Calu3 (cell line): ENCODE data around the gene CACNA1D. TPM values are rescaled to one million over a fixed set of nuclear protein-coding genes. Genes with fewer than 3 reads are reported as not detected.
A peak's percentile ranks its signal among the peaks of the same experiment; 100 is the strongest.
"Not testable (repeated sequence)": the region's sequence is repeated elsewhere in the genome, so short reads cannot be mapped to it uniquely, and the experiment has no call there.

Experiments used
- BruUV-seq: library from RNA; stranded (reverse); fragments of 400-500 nt; replicated peaks from 2 replicates; lab custom pipeline; 2021; lab: Mats Ljungman, UMichigan
- CTCF ChIA-PET: fragments of 300-600 bp; sonication (Branson Sonifier 250); formaldehyde crosslinking; loops from one replicate; lab custom pipeline; 2022; ENCODE audit warnings: antibody characterized with exemption; lab: Charles Lee
- DNase-seq: peaks from one replicate; pipeline ENCODE4 v3.0.0; 2022
- H3K27ac Mint-ChIP-seq: one replicate; pipeline ENCODE4 v1.8.0; 2022; ENCODE audit warnings: mixed read lengths; ENCODE audit not compliant: unreplicated experiment
- H3K27me3 Mint-ChIP-seq: one replicate; pipeline ENCODE4 v1.8.0; 2022; ENCODE audit warnings: mixed read lengths; ENCODE audit not compliant: unreplicated experiment
- H3K36me3 Mint-ChIP-seq: one replicate; pipeline ENCODE4 v1.8.0; 2022; ENCODE audit warnings: mild to moderate bottlenecking, moderate library complexity, mixed read lengths; ENCODE audit not compliant: insufficient read depth, unreplicated experiment
- H3K4me1 Mint-ChIP-seq: one replicate; pipeline ENCODE4 v1.8.0; 2022; ENCODE audit warnings: mild to moderate bottlenecking, low read depth, mixed read lengths; ENCODE audit not compliant: unreplicated experiment
- H3K4me3 Mint-ChIP-seq: one replicate; pipeline ENCODE4 v1.8.0; 2022; ENCODE audit warnings: mild to moderate bottlenecking, low read depth, moderate library complexity, mixed read lengths; ENCODE audit not compliant: unreplicated experiment
- H3K9me3 Mint-ChIP-seq: one replicate; pipeline ENCODE4 v1.8.0; 2022; ENCODE audit warnings: low read depth, mixed read lengths; ENCODE audit not compliant: unreplicated experiment
- CTCF ChIP-seq: fragments of 200-600 bp; IDR thresholded peaks from one replicate; pipeline ENCODE4 v1.8.0; 2022; ENCODE audit warnings: antibody characterized with exemption; ENCODE audit not compliant: unreplicated experiment
- intact Hi-C: fragments of 100-400 bp; cut with micrococcal nuclease; formaldehyde crosslinking; loops from one replicate; pipeline ENCODE4 v1.10.0; 2022; ENCODE audit not compliant: unreplicated experiment
- total RNA-seq: library from RNA; stranded (reverse); gene quantifications from 2 replicates; pipeline ENCODE4 v1.2.3, GENCODE V29; 2022

CACNA1D gene
- total RNA-seq, 1 experiment from 2014 or later = 48.3 TPM

GRCh38 chr3:53566461-53567145 is 72.2 kb downstream of the CACNA1D start:
- no peaks in the 10 kb centered on the region for H3K27me3 Mint-ChIP-seq
- intact Hi-C loops = no loop called here
- no peak for DNase-seq

GRCh38 chr3:53570081-53570480 is 75.7 kb downstream of the CACNA1D start:
- CTCF ChIA-PET = interaction anchor here (0.8 to 1.5 kb wide), 5 partner anchors 16 to 76 kb away, joined by 3 to 7 read pairs (median 3); no protein-coding TSS in a partner anchor
- intact Hi-C loops = no loop called here
- no peak for DNase-seq
- peaks cover 11% of the 10 kb centered on the region for H3K4me1 Mint-ChIP-seq
- H3K4me3 Mint-ChIP-seq = no peak overlapping the region
- H3K9me3 Mint-ChIP-seq = no peaks in the 10 kb centered on the region
- no TSS peak for BruUV-seq
- peaks cover 13% of the 10 kb centered on the region for H3K36me3 Mint-ChIP-seq
- H3K27ac Mint-ChIP-seq = no peak overlapping the region
- no peaks in the 10 kb centered on the region for H3K27me3 Mint-ChIP-seq
- TF ChIP-seq CTCF = no peak

More at GRCh38 chr3:53566461-53567145, 72.2 kb downstream of the CACNA1D start:
- TF ChIP-seq CTCF = no peak
- H3K4me1 Mint-ChIP-seq = peaks cover 11% of the 10 kb centered on the region
- CTCF ChIA-PET = no interaction called here
- H3K9me3 Mint-ChIP-seq = no peaks in the 10 kb centered on the region
- H3K27ac Mint-ChIP-seq = peak overlapping the region; percentile 25
- no TSS peak for BruUV-seq
- H3K36me3 Mint-ChIP-seq = no peaks in the 10 kb centered on the region
- H3K4me3 Mint-ChIP-seq = no peak overlapping the region

- BruUV-seq = no TSS peak
- no peaks in the 10 kb centered on the region for H3K9me3 Mint-ChIP-seq
- H3K27ac Mint-ChIP-seq = no peak overlapping the region
- intact Hi-C loops = no loop called here
- peaks cover 11% of the 10 kb centered on the region for H3K4me1 Mint-ChIP-seq
- H3K27me3 Mint-ChIP-seq = no peaks in the 10 kb centered on the region
- peaks cover 13% of the 10 kb centered on the region for H3K36me3 Mint-ChIP-seq
- CTCF ChIA-PET = interaction anchor here (0.7 to 1.5 kb wide), 6 partner anchors 11 to 77 kb away, joined by 3 to 7 read pairs (median 4); no protein-coding TSS in a partner anchor
- peak; percentile 86 for DNase-seq
- H3K4me3 Mint-ChIP-seq = no peak overlapping the region
- TF ChIP-seq CTCF = no peak
Observed at GRCh38 chr3:53570709-53571108, 76.3 kb downstream of the CACNA1D start.

- CTCF ChIA-PET = interaction anchor here (0.7 to 1.5 kb wide), 4 partner anchors 11 to 78 kb away, joined by 3 to 7 read pairs (median 4); no protein-coding TSS in a partner anchor
- TF ChIP-seq CTCF = no peak
- intact Hi-C loops = no loop called here
- Mint-ChIP-seq H3K27ac (no peak overlapping the region), H3K9me3 (no peaks in the 10 kb centered on the region), H3K27me3 (no peaks in the 10 kb centered on the region), H3K4me1 (peaks cover 11% of the 10 kb centered on the region), H3K4me3 (no peak overlapping the region), H3K36me3 (peaks cover 13% of the 10 kb centered on the region)
- peak; percentile 22 for DNase-seq
- BruUV-seq = no TSS peak
Observed at GRCh38 chr3:53571264-53571663, 76.9 kb downstream of the CACNA1D start.

- H3K9me3 Mint-ChIP-seq, intact Hi-C loops, H3K27ac Mint-ChIP-seq, BruUV-seq, DNase-seq, H3K4me3 Mint-ChIP-seq, H3K27me3 Mint-ChIP-seq: not testable (repeated sequence)
- H3K36me3 Mint-ChIP-seq = peaks cover 15% of the 10 kb centered on the region
- peaks cover 11% of the 10 kb centered on the region for H3K4me1 Mint-ChIP-seq
- CTCF ChIA-PET = interaction anchor here (0.6 kb wide), 1 partner anchor 433 kb away, joined by 3 read pairs; no protein-coding TSS in a partner anchor
Observed at GRCh38 chr3:53572184-53572583, 77.8 kb downstream of the CACNA1D start.
